Kidney (tissue), 14 donors: ENCODE measurements around the gene ALCAM. TPM values are rescaled to one million over a fixed set of nuclear protein-coding genes. Genes with fewer than 3 reads are reported as not detected.

ENCODE experiments used
- DNase-seq, 5 donors: peaks; one replicate each; pipeline ENCODE4 v3.0.0-alpha.2; 2013 to 2020
- FAIRE-seq: peaks from 2 replicates; lab custom pipeline; 2012; peaks lifted over from hg19 to GRCh38; lab: Jason Lieb, UNC
- H3K27ac ChIP-seq, 2 donors: one replicate each; pipeline ENCODE4 v1.7.0; 2013; ENCODE audit warnings: low read depth in 2 of 2, low read length in 2 of 2, inconsistent platforms in 1 of 2
- H3K27me3 ChIP-seq: one replicate; pipeline ENCODE4 v1.7.1; 2013; ENCODE audit warnings: low read length, inconsistent platforms; ENCODE audit not compliant: control insufficient read depth, insufficient read depth
- H3K36me3 ChIP-seq, 3 donors: one replicate each; pipeline versions ENCODE4 v1.7.0 to v1.7.1; 2013; ENCODE audit warnings: low read length in 3 of 3, control low read depth in 1 of 3, inconsistent platforms in 1 of 3; ENCODE audit not compliant: insufficient read depth in 3 of 3, control insufficient read depth in 2 of 3
- H3K4me1 ChIP-seq, 3 donors: one replicate each; pipeline versions ENCODE4 v1.7.0 to v1.7.1; 2013; ENCODE audit warnings: low read length in 3 of 3, inconsistent platforms in 1 of 3, low read depth in 1 of 3; ENCODE audit not compliant: control insufficient read depth in 2 of 3, insufficient read depth in 2 of 3
- H3K4me3 ChIP-seq, 3 donors: one replicate each; pipeline versions ENCODE4 v1.7.0 to v1.8.1; 2013; ENCODE audit warnings: low read length in 3 of 3, control low read depth in 1 of 3, inconsistent platforms in 1 of 3
- H3K9ac ChIP-seq, 3 donors: one replicate each; pipeline versions ENCODE4 v1.7.0 to v1.7.1; 2013; ENCODE audit warnings: low read length in 3 of 3, control low read depth in 1 of 3, inconsistent platforms in 1 of 3
- H3K9me3 ChIP-seq, 3 donors: one replicate each; pipeline versions ENCODE4 v1.7.0 to v1.7.1; 2013; ENCODE audit warnings: low read length in 3 of 3, control low read depth in 1 of 3, inconsistent platforms in 1 of 3; ENCODE audit not compliant: control insufficient read depth in 2 of 3, insufficient read depth in 1 of 3
- intact Hi-C: fragments of 100-400 bp; cut with DNase I; formaldehyde crosslinking; loops from one replicate; pipeline ENCODE4 v1.11.1; 2022
- polyA plus RNA-seq: library from polyadenylated mRNA; stranded (reverse); fragments of 350-450 nt; fragmentation: Illumina TruSeq; extraction: RNeasy Lipid Tissue Mini Kit (QIAGEN cat#74804); gene quantifications from one replicate; pipeline ENCODE4 v1.2.3, GENCODE V29; 2014; ENCODE audit warnings: low read depth, low replicate concordance; ENCODE audit not compliant: insufficient read depth
- total RNA-seq: library from RNA; stranded (reverse); fragmentation: NEBNext Ultra II Directional; extraction: Animal tissue kit (Norgen Biotek cat#: 25700); gene quantifications from one replicate; pipeline ENCODE4 v1.2.1, GENCODE V29; 2021
- TF ChIP-seq, protein P1 (sequence below): IDR thresholded peaks from 3 replicates; pipeline ENCODE4 v1.5.1; 2012; ENCODE audit warnings: mild to moderate bottlenecking, moderate library complexity, borderline replicate concordance; ENCODE audit not compliant: insufficient read depth; ENCODE audit errors: extremely low read depth
- donor health status: control.
- donor health status: control.
- donor health status: control.
- donor health status: control.
- donor health status: control.
- donor health status: DM: yes; HTN: yes; CAD: no.
- donor health status: Normal renal cell carcinoma (clear cell type).

Gene ALCAM
- total and polyA plus RNA-seq, 2 donors from 2014 or later = 15.1 to 36.4 TPM

DNA sequence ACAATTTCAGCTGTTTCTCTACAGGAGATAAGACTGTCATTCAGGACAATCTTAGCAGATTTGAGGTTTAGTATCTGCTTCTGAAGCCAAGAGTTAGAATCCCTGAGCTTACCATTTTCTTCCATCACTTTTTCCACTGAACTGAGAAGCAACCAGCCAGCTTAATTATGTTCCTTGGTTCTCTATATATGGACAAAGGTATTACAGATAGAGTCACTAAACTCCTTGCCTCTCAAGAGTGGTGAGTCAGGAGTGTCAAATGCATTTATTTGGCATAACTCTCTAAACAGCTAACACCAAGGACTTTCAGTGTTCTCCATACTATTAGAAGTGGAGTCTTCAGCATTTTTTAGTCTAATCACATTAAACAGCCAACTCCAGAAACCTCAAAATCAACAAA, 239.3 kb downstream of the ALCAM start:
- no peaks in the 10 kb centered on the region for H3K4me1 ChIP-seq
- DNase-seq (no peak), FAIRE-seq (no peak)
- H3K4me3 ChIP-seq = no peak overlapping the region
- no peak overlapping the region for H3K27ac ChIP-seq
- H3K9ac ChIP-seq = no peak overlapping the region
- TF ChIP-seq, protein P1, sequence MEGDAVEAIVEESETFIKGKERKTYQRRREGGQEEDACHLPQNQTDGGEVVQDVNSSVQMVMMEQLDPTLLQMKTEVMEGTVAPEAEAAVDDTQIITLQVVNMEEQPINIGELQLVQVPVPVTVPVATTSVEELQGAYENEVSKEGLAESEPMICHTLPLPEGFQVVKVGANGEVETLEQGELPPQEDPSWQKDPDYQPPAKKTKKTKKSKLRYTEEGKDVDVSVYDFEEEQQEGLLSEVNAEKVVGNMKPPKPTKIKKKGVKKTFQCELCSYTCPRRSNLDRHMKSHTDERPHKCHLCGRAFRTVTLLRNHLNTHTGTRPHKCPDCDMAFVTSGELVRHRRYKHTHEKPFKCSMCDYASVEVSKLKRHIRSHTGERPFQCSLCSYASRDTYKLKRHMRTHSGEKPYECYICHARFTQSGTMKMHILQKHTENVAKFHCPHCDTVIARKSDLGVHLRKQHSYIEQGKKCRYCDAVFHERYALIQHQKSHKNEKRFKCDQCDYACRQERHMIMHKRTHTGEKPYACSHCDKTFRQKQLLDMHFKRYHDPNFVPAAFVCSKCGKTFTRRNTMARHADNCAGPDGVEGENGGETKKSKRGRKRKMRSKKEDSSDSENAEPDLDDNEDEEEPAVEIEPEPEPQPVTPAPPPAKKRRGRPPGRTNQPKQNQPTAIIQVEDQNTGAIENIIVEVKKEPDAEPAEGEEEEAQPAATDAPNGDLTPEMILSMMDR = no peak
- no peaks in the 10 kb centered on the region for H3K27me3 ChIP-seq
- H3K36me3 ChIP-seq = no peaks in the 10 kb centered on the region
- no peaks in the 10 kb centered on the region for H3K9me3 ChIP-seq
- intact Hi-C loops = no loop called here

DNA sequence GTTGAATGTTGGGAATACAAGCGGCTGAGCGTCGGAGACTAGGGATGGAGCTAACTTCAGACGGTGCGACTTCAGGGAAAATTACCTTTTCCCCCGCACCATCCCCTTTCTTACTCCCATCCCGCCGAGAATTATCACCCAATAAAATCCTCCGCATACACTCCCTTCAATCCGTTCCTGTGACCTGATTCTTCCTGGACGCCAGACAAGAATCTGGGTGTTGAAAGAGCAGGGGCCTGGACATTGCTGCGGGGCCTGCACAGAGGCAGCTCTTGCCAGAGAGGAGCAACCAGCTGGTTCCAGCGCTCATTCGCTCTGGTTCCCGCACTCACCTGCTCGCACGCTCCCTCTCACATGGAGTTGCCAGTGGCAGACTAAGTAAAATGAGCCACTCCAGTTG, 241.9 kb downstream of the ALCAM start:
- intact Hi-C loops = no loop called here
- no peak overlapping the region for H3K9ac ChIP-seq
- DNase-seq (peak in 1 of 5 donors; percentile 33), FAIRE-seq (no peak)
- no peaks in the 10 kb centered on the region for H3K36me3 ChIP-seq
- TF ChIP-seq, protein P1 = no peak
- no peaks in the 10 kb centered on the region for H3K4me1 ChIP-seq
- H3K4me3 ChIP-seq = no peak overlapping the region
- H3K27me3 ChIP-seq = no peaks in the 10 kb centered on the region
- H3K9me3 ChIP-seq = no peaks in the 10 kb centered on the region
- no peak overlapping the region for H3K27ac ChIP-seq

DNA sequence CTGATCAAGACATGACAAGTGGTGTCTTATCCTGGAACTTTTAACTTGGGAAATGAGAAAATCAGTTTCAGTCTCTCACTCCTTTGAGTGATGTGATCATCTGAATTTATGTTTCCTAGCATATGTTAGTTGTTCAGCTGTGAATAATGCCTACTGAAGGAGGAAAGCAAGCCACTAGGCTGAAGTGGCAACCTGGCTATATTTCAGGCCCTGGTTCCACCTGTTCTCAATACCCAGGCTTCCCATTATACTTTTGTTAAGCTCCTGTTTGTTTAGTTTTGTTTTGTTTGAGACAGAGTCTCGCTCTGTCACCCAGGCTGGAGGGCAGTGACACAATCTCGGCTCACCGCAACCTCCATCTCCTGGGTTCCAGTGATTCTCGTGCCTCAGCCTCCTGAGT, 243.8 kb downstream of the ALCAM start:
- no peak for FAIRE-seq
- no peak overlapping the region for H3K27ac ChIP-seq

More for the DNA sequence above, 243.8 kb downstream of the ALCAM start:
- no peak for DNase-seq
- Histone ChIP-seq H3K9ac (no peak overlapping the region), H3K36me3 (no peaks in the 10 kb centered on the region), H3K4me1 (no peaks in the 10 kb centered on the region), H3K4me3 (no peak overlapping the region), H3K27me3 (no peaks in the 10 kb centered on the region), H3K9me3 (no peaks in the 10 kb centered on the region)
- TF ChIP-seq, protein P1 = no peak
- intact Hi-C loops = no loop called here
